SK-N-SH (cell line): Measurements from ENCODE around the gene RELCH.

Experiments
- CHD2 ChIP-seq: fragments of 150-350 bp; IDR thresholded peaks from 2 replicates; pipeline ENCODE4 v1.6.1; 2018; ENCODE audit warnings: low read length; ENCODE audit not compliant: partially characterized antibody
- GATA2 ChIP-seq: sonication (generic); formaldehyde crosslinking; IDR thresholded peaks from 2 replicates; pipeline ENCODE4 v1.5.0; 2020; ENCODE audit warnings: mild to moderate bottlenecking, missing genetic modification reagents
- NRF1 ChIP-seq: IDR thresholded peaks from 2 replicates; pipeline ENCODE4 v1.6.1; 2012; ENCODE audit warnings: low read depth, mild to moderate bottlenecking, low read length
- SIN3A ChIP-seq: IDR thresholded peaks from 2 replicates; pipeline ENCODE4 v1.6.1; 2012; ENCODE audit warnings: low read depth, mild to moderate bottlenecking, low read length, moderate library complexity, borderline replicate concordance
- TF ChIP-seq, protein P1 (sequence below): fragments of 200-600 bp; sonication (generic); IDR thresholded peaks from 2 replicates; pipeline ENCODE4 v1.6.1; 2017; ENCODE audit warnings: antibody characterized with exemption, mild to moderate bottlenecking, moderate library complexity
- TF ChIP-seq, protein P2 (sequence below): IDR thresholded peaks from 2 replicates; pipeline ENCODE4 v1.6.1; 2012; ENCODE audit warnings: mild to moderate bottlenecking, low read depth, low read length, moderate library complexity
- TF ChIP-seq, protein P3 (sequence below): IDR thresholded peaks from 2 replicates; pipeline ENCODE4 v1.4.0; 2012; ENCODE audit warnings: low read depth

DNA sequence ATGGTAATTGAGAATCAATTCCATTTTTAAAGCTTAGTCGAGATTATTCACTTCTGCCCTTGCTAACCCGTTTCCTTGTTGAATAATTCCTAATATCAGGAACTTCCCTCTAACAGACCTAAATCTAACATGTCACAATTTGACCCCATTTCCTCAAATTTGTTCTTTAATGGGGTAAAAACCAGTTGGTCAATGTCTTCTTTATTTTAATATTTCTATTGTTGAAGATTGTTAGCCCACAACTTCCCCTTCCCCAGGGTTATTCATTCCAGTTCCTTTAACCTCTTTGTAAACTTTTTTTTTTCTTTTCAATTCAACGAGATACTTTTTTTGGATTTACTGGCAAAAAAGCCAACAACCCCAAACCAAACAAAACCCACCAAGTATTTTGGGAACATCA is 145.4 kb downstream of the RELCH start:
- TF ChIP-seq, protein P1, sequence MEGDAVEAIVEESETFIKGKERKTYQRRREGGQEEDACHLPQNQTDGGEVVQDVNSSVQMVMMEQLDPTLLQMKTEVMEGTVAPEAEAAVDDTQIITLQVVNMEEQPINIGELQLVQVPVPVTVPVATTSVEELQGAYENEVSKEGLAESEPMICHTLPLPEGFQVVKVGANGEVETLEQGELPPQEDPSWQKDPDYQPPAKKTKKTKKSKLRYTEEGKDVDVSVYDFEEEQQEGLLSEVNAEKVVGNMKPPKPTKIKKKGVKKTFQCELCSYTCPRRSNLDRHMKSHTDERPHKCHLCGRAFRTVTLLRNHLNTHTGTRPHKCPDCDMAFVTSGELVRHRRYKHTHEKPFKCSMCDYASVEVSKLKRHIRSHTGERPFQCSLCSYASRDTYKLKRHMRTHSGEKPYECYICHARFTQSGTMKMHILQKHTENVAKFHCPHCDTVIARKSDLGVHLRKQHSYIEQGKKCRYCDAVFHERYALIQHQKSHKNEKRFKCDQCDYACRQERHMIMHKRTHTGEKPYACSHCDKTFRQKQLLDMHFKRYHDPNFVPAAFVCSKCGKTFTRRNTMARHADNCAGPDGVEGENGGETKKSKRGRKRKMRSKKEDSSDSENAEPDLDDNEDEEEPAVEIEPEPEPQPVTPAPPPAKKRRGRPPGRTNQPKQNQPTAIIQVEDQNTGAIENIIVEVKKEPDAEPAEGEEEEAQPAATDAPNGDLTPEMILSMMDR = no peak
- TF ChIP-seq, protein P2, sequence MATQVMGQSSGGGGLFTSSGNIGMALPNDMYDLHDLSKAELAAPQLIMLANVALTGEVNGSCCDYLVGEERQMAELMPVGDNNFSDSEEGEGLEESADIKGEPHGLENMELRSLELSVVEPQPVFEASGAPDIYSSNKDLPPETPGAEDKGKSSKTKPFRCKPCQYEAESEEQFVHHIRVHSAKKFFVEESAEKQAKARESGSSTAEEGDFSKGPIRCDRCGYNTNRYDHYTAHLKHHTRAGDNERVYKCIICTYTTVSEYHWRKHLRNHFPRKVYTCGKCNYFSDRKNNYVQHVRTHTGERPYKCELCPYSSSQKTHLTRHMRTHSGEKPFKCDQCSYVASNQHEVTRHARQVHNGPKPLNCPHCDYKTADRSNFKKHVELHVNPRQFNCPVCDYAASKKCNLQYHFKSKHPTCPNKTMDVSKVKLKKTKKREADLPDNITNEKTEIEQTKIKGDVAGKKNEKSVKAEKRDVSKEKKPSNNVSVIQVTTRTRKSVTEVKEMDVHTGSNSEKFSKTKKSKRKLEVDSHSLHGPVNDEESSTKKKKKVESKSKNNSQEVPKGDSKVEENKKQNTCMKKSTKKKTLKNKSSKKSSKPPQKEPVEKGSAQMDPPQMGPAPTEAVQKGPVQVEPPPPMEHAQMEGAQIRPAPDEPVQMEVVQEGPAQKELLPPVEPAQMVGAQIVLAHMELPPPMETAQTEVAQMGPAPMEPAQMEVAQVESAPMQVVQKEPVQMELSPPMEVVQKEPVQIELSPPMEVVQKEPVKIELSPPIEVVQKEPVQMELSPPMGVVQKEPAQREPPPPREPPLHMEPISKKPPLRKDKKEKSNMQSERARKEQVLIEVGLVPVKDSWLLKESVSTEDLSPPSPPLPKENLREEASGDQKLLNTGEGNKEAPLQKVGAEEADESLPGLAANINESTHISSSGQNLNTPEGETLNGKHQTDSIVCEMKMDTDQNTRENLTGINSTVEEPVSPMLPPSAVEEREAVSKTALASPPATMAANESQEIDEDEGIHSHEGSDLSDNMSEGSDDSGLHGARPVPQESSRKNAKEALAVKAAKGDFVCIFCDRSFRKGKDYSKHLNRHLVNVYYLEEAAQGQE = no peak
- TF ChIP-seq NRF1 (no peak), CHD2 (no peak), GATA2 (no peak), SIN3A (no peak)
- TF ChIP-seq, protein P3, sequence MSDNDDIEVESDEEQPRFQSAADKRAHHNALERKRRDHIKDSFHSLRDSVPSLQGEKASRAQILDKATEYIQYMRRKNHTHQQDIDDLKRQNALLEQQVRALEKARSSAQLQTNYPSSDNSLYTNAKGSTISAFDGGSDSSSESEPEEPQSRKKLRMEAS = no peak
